ENCODE data around the gene MZT1.
"Not testable (repeated sequence)": the region's sequence is repeated elsewhere in the genome, so short reads cannot be mapped to it uniquely, and the experiment has no call there.

MZT1 gene

DNA sequence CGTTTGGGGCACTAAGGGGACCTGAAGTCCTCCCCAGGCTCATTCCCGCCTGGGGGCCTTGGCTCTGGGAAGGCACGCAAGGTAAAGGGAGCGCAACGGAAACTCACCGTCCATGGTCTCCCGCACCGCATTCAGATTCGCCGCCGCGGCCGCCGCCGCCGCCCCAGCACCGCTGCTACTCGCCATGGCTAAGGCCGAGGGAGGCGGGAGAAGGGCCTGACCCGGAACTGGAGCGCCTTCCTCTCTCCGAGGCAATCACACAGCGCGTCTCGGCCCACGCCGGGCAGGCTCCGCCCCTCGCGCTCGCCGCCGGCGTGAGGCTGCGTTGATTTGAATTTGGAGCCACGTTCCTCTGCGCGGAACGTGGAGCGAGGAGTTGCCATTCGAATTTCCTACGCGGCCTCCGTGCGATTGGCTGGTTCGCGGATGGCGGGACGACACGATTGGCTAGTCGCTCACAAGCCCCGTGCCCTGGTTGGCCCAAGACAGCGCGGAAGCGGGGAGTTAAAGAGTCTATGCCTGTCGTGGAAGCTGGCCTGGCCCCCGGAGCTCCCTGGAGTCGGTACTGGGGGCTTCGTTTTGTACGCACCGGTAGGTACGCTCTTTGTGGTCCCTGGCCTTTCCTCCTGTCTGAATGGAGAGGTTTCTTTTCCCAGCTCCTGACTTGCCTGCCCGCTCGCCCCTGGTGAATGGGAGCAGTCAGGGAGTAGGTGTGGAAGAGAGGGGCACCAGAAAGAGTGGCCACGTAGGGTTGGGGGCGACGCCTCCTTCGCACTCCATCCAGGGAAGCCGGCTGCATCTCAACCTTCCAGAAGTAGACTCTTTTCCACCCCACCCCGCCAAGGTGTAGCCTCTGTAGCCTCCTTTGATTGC is at the start of gene MZT1, which contains the start of gene BORA:
TSS of gene MZT1 (minus strand) at position 213 of the 873 bp plus-strand sequence. CDS start at position 186, 27 bp downstream.
TSS of gene BORA (plus strand) at position 507 of the 873 bp plus-strand sequence. CDS start 1,018 bp downstream, outside the sequence.
- DNase-seq: peak; percentile 96

DNA sequence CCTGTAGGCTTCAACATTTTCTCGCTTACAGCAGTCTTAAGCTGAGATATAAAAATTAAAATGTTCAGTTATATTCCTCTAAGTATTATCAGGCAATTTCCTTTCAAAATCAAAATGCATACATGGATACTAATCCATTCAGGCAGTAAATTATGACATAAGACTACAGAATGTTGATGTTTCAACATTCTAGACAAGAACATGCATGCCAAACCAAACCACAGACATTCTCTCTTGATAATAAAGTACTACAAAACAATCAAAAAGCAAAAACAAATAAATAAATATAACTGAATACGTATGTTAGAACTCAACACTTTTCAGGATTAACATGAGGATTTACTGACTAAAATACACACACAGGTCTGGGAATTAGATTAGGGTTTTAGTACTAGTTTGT is 46.6 kb upstream of the MZT1 start:
- DNase-seq: no peak

DNA sequence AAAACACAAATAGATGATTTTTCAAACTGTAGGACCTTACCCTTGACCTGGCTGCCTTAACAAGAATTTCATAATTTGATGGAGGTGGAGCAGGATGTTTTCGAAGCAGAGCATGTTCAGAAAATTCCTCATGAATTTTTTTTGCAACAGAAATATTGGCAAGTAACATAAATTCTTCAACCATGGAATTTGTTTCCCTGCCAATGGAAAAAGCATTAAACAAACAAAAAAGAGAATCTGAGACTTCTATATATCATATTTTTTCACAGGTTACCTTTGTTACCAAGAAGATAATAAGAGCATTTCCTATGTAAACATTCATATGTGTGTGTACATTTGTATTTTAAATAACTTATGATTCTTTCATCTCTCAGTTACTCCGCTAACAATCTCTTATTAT is 36.0 kb upstream of the MZT1 start:
- DNase-seq: no peak

- DNase-seq: no peak
Observed at GRCh38 chr13:72760189-72760588, 32.8 kb upstream of the MZT1 start.

- DNase-seq: no peak
Observed at GRCh38 chr13:72757792-72758535, 30.5 kb upstream of the MZT1 start.

DNA sequence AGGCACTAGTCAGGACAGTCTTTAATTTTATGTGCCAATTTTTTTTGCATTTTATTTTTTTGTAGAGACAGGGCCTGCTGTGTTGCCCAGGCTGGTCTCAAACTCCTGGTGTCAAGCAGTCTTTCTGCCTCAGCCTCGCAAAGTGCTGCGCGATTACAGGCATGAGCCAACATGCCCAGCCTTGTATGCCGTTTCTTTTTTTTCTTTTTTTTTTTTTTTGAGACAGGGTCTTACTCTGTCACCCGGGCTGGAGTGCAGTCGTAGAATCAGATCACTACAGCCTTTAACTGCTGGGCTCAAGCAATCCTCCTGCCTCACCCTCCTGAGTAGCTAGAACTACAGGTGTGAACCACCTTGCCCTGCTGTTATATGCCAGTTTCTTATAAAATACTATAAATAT is 26.7 kb upstream of the MZT1 start:
- no peak for DNase-seq

GRCh38 chr13:72751220-72751619 is 23.8 kb upstream of the MZT1 start:
- no peak for DNase-seq

- no peak for DNase-seq
Observed at GRCh38 chr13:72745260-72745659, 17.8 kb upstream of the MZT1 start.

GRCh38 chr13:72740015-72740414 is 12.6 kb upstream of the MZT1 start:
- no peak for DNase-seq

GRCh38 chr13:72737033-72737432 is 9.6 kb upstream of the MZT1 start:
- no peak for DNase-seq

DNA sequence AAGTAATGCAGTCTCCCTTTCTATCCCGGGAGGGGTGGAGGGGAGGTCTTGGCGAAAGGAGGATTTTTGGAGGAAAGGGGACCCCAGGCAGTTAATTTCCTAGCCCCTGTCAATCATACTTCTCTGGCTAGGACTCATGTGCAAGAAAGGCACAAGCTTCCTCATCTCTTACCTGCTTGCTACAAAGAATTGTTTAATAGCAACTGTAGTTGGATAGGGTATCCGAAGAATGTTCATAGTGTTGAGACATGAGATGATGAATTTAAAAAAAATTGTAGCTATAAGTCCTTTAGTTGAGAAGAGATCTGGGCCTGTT is 819 bp upstream of the MZT1 start:
- no peak for DNase-seq

DNA sequence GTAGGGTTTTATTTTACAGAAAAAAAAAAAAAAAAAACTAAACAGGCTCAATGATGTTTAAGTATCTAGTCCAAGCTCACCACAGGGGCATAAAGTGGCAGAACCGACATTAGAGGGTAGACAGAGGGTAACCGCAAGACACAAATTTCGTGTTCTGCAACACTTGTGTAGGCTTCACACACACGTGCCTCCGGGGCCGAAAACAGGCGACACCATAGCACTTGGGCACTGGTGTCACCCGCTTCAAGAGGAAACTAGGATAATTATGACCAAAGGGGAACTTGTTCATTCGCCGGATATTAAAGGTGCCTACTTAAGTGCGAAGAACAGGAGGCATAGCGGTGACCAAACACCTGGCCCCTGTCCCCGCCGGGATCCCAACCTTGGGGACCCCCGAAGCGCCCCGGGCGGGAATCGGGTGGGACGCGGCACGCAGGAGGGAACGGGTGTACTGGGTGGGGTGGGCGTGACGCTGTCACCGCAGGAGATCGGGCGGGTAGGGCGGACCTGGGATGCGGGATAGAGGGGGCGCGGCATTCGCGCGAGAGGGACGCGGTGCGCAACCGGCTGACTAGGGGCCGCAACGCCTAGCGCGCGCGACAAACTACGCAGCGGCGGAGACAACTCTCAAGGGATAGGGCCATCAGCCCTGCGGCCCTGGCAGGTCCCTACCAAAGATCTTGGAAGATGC is 558 bp downstream of the MZT1 start:
- DNase-seq: peak; percentile 13 to 39

- DNase-seq: not testable (repeated sequence)
Observed at GRCh38 chr13:72726185-72726584, 1.2 kb downstream of the MZT1 start.

DNA sequence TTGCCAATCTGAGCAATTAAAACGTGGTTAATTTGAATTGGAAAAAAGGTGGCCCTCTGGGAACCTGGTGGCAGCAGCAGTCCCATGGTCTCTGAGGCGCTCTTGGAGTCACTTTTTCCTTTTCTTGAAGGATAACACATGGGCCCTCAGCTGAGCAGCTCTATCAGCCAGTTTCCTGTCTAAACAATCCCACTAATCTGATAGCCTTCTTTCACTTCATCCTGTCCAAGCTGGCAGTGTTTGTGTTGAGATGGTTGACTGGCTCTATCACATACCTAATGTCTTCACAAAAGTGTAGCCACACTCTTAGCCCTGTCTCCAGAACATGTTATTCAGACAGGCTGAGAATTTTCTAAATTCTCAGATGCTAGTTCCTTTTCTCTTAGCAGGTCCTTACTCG is 10.7 kb downstream of the MZT1 start:
- DNase-seq: no peak

GRCh38 chr13:72700509-72700908 is 26.9 kb downstream of the MZT1 start:
- no peak for DNase-seq

- DNase-seq: no peak
Observed at GRCh38 chr13:72698164-72698563, 29.3 kb downstream of the MZT1 start.

DNA sequence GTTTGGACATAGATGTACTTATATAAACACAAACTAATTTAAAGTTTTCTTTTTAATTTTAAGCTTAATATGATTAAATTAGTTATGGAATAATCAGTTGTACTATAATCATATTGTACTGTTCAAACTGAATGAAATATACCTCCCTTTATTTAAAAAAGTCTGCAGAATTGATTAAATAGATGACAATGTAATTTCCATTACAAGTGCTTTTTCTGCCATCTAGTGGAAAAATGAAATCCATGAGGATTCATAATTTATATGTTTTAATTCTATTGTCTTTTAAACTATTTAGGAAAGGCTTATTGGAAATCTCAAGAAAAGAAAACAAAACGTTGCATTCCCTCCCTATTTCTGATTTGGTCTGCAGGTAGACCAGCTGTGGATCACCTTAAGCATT is 30.9 kb downstream of the MZT1 start:
- DNase-seq: no peak

DNA sequence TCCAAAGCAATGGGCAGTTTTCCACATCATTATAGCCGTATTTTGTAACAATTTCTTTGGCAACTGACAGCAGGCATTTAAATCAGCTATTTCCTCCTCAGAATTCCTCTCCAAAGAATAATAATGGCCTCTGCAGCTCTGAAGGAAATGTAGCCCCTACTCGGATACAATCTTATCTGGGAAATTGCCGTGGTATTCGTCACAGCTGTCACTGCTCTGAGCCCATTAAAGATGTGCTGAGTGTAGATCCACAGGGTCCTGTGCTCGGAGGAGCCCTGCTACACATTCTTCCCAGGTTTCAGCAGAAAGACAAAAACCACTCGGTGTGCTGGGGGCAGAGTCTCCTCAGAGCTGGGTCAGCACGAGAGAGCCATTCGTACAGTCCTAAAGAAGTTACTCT is 33.1 kb downstream of the MZT1 start:
- no peak for DNase-seq

DNA sequence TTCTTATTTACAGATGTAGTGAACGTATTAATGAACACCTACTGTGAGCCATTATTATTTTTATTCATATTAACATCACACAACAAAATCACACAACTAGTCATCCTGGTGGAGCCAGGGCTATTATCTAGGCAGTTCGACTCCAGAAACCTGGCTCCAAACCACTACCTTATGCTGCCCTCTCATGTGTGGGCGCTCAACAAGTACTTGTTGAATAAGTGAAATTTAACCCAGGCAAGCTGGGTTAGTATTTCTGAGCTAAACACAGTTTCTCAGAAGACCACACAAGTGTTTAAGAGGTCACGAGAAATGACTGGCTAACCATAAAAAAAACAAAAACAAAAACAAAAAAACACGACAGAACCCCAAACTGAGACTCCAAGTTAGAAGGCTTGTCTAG is 33.6 kb downstream of the MZT1 start:
- DNase-seq: no peak

GRCh38 chr13:72692884-72693514 is 34.4 kb downstream of the MZT1 start:
- no peak for DNase-seq

DNA sequence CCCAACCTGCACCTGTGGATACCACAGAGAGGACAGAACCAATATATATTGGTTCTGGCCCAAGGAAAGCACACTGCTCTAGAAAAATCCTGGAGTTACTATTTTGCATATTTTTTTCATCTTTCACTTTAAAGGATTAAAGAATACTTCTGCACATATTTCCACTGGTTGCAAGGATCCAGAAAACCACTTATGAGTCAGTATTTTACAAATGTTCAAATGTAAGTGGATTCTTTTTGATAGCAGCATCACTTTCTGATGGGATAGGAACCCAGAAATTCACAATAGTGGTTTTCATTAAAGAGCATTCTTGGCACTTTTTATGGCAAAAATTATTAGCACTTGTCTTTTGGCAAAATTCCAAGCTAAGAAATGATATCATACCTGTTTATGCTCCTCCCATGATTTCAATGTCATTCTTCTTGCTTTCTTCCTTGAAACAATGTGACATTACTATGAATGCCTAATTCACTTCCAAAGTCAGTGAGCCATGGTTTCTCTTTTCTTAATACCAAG is 38.2 kb downstream of the MZT1 start:
- no peak for DNase-seq

- DNase-seq: no peak
Observed at GRCh38 chr13:72686766-72687165, 40.7 kb downstream of the MZT1 start.

GRCh38 chr13:72680353-72680752 is 47.1 kb downstream of the MZT1 start:
- no peak for DNase-seq

All from CD4-positive, alpha-beta T cell treated with Interleukin-4 for 1 hour (primary cell).